ENCODE measurements around the gene SNAP23. TPM values are rescaled to one million over a fixed set of nuclear protein-coding genes. Genes with fewer than 3 reads are reported as not detected.
A peak's percentile ranks its signal among the peaks of the same experiment; 100 is the strongest.

Gene SNAP23
- total RNA-seq, 2 experiments from 2014 or later: 45.5 to 77.5 TPM

DNA sequence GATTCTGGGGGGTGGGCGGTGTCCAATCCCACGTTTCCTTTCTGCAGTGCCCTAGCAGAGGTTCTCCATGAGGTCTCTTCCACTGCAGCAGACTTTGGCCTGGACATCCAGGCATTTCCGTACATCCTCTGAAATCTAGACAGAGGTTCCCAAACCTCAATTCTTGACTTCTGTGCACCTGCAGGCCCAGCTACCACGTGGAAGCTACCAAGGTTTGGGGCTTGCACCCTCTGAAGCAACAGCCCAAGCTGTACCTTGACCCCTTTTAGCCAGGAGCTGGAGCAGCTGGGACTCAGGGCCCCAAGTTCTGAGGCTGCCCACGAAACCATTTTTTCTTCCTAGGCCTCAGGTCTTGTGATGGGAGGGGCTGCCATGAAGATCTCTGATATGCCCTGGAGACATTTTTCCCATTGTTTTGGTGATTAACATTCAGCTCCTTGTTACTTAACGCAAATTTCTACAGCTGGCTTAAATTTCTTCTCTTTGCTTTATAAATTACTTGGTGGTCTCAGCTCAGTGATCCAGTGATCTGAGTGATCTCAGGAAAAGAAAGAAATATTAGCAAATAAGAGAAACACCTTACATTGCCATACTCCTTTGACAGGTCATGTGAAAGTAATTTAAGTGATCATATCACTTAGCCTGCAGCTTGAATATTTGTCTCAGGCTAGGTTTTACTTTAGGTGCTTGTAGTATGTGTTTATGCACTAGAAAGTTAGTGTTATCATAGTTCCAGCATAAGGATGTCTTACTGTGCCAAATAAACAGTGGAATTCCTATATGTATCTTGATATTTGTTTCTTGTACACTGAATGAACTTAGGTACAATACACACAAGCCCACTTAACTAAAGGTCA, 3.0 kb downstream of the SNAP23 start:
- H3K9me3 Mint-ChIP-seq (ENCODE audit: low read depth): no peaks in the 10 kb centered on the region
- ChIA-PET CTCF (interaction anchor here (0.6 kb wide), 1 partner anchor 547 kb away, joined by 4 read pairs; no protein-coding TSS in a partner anchor), POLR2A (interaction anchor here (0.6 kb wide), 1 partner anchor 9 kb away, joined by 3 read pairs; no protein-coding TSS in a partner anchor)
- H3K4me1 Mint-ChIP-seq: peaks cover 65% of the 10 kb centered on the region
- intact Hi-C loops (cut with DNase I, micrococcal nuclease): loop anchor here in 1 of 2 experiments (10.0 kb wide), 2 partner anchors 804 to 1094 kb away; partner anchors contain the start of gene NDUFAF1
- peaks cover 7% of the 10 kb centered on the region for H3K36me3 Mint-ChIP-seq (ENCODE audit: low read depth)
- DNase-seq (no peak), ATAC-seq (no peak)
- H3K27me3 Mint-ChIP-seq: no peaks in the 10 kb centered on the region
- peak overlapping the region; percentile 47 for H3K27ac Mint-ChIP-seq
- no peak overlapping the region for H3K4me3 Mint-ChIP-seq

DNA sequence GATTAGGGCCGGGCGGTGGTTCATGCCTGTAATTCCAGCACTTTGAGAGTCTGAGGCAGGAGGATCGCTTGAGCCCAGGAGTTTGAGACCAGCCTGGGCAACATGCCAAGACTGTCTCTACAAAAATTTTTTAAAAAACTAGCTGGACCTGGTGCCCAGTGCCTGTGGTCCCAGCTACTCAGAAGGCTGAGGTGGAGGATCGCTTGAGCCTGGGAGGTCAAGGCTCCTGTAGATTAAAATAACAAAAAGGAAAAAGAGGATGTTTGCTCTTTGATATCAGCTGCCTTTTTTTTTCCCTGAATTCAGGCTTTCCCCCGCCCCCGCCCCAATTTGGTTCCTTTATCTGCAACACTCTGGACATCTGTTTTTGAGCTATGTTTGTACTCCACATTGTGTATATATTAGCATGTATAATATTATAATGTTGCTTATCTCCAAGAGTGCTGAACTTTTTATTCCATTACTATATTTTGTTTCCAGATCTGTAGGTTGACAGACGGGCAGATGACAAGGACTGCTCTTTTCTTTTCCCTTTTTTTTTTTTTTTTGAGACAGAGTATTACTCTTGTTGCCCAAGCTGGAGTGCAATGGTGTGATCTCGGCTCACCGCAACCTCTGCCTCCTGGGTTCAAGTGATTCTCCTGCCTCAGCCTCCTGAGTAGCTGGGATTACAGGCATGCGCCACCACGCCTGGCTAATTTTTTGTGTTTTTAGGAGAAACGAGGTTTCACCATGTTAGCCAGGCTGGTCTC, 4.6 kb downstream of the SNAP23 start:
- Mint-ChIP-seq H3K36me3 (ENCODE audit: low read depth) (peaks cover 7% of the 10 kb centered on the region), H3K27me3 (no peaks in the 10 kb centered on the region), H3K9me3 (ENCODE audit: low read depth) (no peaks in the 10 kb centered on the region), H3K4me3 (no peak overlapping the region), H3K4me1 (peaks cover 51% of the 10 kb centered on the region), H3K27ac (no peak overlapping the region)
- ChIA-PET CTCF (interaction anchor here (0.6 kb wide), 1 partner anchor 801 kb away, joined by 3 read pairs; no protein-coding TSS in a partner anchor), POLR2A (interaction anchor here (0.6 to 0.7 kb wide), 4 partner anchors 9 to 120 kb away, joined by 3 to 4 read pairs (median 3); partner anchors contain the start of gene ZNF106)
- intact Hi-C loops (cut with DNase I, micrococcal nuclease): loop anchor here in 1 of 2 experiments (10.0 kb wide), 2 partner anchors 805 to 1095 kb away; partner anchors contain the start of gene NDUFAF1
- DNase-seq (no peak), ATAC-seq (no peak)

DNA sequence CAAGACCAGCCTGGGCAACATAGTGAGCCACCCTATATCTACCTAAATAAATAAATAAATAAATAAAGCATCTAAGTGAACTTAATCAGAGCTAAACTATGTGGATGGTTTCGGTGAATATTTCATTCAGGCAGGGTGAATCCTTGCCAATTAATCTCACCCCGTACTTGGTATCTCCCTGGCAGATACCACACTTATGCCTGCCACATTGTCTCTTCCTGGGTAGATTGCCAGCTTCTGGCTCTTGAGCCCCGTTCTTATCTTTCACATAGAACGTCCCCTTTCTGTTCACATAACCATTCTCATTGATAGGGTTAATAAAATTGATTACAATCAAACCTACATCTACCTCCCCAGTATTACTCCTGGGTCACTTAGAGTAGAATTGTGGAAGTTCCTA, 7.0 kb downstream of the SNAP23 start:
- Mint-ChIP-seq H3K36me3 (ENCODE audit: low read depth) (peaks cover 5% of the 10 kb centered on the region), H3K27ac (no peak overlapping the region), H3K9me3 (ENCODE audit: low read depth) (no peaks in the 10 kb centered on the region), H3K4me3 (no peak overlapping the region), H3K27me3 (no peaks in the 10 kb centered on the region), H3K4me1 (peaks cover 32% of the 10 kb centered on the region)
- ATAC-seq: no peak
- POLR2A ChIA-PET: no interaction called here
- intact Hi-C loops (cut with DNase I, micrococcal nuclease): no loop called here
- DNase-seq: no peak
- CTCF ChIA-PET: interaction anchor here (0.8 kb wide), 1 partner anchor 11 kb away, joined by 3 read pairs; no protein-coding TSS in a partner anchor

DNA sequence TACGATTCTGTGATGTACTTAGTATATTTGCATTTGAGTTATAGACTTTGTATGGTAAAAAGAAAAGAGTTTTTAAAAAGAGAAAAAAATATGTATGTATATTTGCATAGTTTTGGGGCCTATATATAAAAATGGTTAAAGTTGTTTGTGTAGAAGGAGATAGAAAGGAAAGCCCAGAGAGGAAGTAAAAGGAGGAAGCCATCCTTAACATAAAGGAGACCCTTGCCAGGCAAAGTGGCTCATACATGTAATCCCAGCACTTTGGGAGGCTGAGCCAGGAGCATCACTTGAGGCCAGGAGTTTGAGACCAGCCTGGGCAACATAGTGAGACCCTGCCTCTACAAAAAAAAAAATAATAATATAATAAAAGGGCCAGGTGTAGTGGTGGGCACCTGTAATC, 8.4 kb downstream of the SNAP23 start:
- H3K4me1 Mint-ChIP-seq: peaks cover 18% of the 10 kb centered on the region
- no peaks in the 10 kb centered on the region for H3K9me3 Mint-ChIP-seq (ENCODE audit: low read depth)
- intact Hi-C loops (cut with DNase I, micrococcal nuclease): no loop called here
- ATAC-seq: no peak
- CTCF ChIA-PET: interaction anchor here (1.0 kb wide), 1 partner anchor 8 kb away, joined by 3 read pairs; the partner anchor contains the start of gene SNAP23
- no peaks in the 10 kb centered on the region for H3K27me3 Mint-ChIP-seq
- H3K27ac Mint-ChIP-seq: no peak overlapping the region
- H3K36me3 Mint-ChIP-seq (ENCODE audit: low read depth): peaks cover 5% of the 10 kb centered on the region
- no peak overlapping the region for H3K4me3 Mint-ChIP-seq
- POLR2A ChIA-PET: no interaction called here
- DNase-seq: no peak

DNA sequence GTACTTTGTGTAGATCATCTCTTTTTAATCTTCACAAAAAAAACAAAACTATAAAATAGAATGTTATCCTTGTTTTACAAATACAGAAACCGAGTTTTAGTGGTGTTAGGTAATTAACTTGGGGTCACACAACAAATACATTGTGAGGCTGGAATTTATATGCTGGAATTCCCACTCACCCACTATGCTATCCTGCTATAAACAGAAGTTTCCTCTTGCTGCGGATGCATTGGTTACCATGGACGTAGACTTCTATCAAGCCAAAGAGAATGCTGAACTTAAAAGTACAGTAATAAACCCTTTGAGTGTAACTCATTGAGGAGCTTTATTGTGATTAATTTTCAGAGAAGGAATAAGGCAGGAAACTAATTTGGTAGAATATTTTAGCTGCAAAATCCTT, 9.2 kb downstream of the SNAP23 start:
- CTCF ChIA-PET: interaction anchor here (0.7 to 1.1 kb wide), 3 partner anchors 33 to 116 kb away, joined by 3 read pairs; no protein-coding TSS in a partner anchor
- Mint-ChIP-seq H3K36me3 (ENCODE audit: low read depth) (peaks cover 4% of the 10 kb centered on the region), H3K9me3 (ENCODE audit: low read depth) (no peaks in the 10 kb centered on the region), H3K4me1 (peaks cover 12% of the 10 kb centered on the region), H3K27ac (no peak overlapping the region), H3K27me3 (no peaks in the 10 kb centered on the region), H3K4me3 (no peak overlapping the region)
- DNase-seq: no peak
- ATAC-seq: no peak
- intact Hi-C loops (cut with DNase I, micrococcal nuclease): no loop called here
- POLR2A ChIA-PET: interaction anchor here (0.7 kb wide), 1 partner anchor 1595 kb away, joined by 4 read pairs; no protein-coding TSS in a partner anchor

DNA sequence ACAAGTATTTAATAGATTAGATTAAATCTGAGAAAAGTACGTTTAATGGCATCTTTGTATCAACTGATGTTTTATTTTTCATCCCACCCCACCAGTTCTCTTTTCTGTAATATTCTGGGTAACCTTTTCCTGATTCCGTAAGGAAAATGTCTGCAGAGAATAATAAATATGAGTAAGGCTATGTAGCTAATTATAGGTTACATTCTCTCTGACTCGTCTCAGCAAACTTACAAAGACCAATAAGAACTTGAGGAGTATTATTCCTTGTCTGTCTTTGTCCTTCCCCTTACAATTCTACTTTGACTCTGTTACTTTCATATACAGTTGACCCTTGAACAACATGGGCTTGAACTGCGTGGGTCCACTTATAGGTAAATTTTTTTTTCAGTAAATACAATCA, 12.1 kb downstream of the SNAP23 start:
- DNase-seq: no peak
- no peak for ATAC-seq
- no peaks in the 10 kb centered on the region for H3K27me3 Mint-ChIP-seq
- H3K4me3 Mint-ChIP-seq: no peak overlapping the region
- no peak overlapping the region for H3K27ac Mint-ChIP-seq
- H3K4me1 Mint-ChIP-seq: no peaks in the 10 kb centered on the region
- CTCF ChIA-PET: no interaction called here
- no peaks in the 10 kb centered on the region for H3K9me3 Mint-ChIP-seq (ENCODE audit: low read depth)
- H3K36me3 Mint-ChIP-seq (ENCODE audit: low read depth): peaks cover 3% of the 10 kb centered on the region
- POLR2A ChIA-PET: interaction anchor here (0.7 kb wide), 1 partner anchor 8 kb away, joined by 3 read pairs; no protein-coding TSS in a partner anchor
- intact Hi-C loops (cut with DNase I, micrococcal nuclease): no loop called here

DNA sequence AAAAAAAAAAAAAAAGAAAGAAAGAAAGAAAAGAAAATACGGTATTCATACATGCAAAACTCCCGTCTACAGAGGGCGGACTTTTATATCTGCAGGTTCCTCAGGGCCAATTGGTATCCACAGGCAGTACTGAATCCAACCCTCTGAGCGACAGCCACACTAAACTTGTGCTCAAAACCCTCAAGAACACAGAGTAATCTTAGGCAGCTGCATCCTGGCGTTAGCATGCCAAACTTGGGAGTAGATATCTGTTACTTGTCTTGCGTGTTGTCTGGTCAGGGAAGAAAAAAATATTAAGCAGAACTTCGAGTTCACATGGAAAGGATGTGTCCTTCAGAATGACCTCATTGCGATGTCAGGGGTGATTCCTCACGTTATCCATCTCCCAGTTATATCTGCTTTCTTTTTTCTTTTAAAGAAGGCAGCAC, 12.8 kb downstream of the SNAP23 start:
- intact Hi-C loops (cut with DNase I, micrococcal nuclease): no loop called here
- H3K36me3 Mint-ChIP-seq (ENCODE audit: low read depth): peaks cover 8% of the 10 kb centered on the region
- ATAC-seq (no peak), DNase-seq (no peak)
- H3K4me3 Mint-ChIP-seq: no peak overlapping the region
- CTCF ChIA-PET: no interaction called here
- no peaks in the 10 kb centered on the region for H3K4me1 Mint-ChIP-seq
- H3K27me3 Mint-ChIP-seq: no peaks in the 10 kb centered on the region
- no peak overlapping the region for H3K27ac Mint-ChIP-seq
- POLR2A ChIA-PET: no interaction called here
- no peaks in the 10 kb centered on the region for H3K9me3 Mint-ChIP-seq (ENCODE audit: low read depth)

DNA sequence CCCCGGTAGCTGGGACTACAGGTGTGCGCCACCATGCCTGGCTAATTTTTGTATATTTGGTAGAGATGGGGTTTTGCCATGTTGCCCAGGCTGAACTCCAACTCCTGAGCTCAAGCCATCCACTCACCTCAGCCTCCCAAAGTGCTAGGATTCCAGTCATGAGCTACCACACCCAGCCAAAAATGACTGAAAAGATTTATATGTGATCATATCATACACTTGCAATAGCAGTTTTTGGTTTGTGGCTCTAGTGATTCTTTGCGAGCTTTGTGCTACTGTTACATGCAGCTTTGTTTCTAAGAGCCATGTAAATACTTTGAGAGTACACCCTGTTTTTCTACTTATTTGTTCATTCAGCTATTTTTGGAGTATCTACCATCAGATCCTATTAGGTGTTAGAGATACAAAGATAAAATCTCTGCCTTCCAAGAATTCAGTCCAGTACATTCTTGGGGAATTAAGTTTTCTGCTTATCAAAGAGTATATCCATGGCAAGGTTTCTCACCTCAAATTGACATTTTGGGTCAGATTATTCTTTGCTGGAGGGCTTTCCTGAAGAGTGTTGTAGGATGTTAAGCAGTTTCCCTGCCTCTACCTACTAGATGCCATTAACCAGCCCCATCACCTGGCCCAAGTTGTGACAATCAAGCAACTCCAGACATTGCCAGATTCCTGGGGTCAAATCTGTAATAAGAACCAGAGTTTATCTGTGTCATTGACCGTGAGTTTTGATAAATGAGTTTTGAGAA, 15.0 kb downstream of the SNAP23 start:
- intact Hi-C loops (cut with DNase I, micrococcal nuclease): no loop called here
- Mint-ChIP-seq H3K9me3 (ENCODE audit: low read depth) (no peaks in the 10 kb centered on the region), H3K4me1 (no peaks in the 10 kb centered on the region), H3K36me3 (ENCODE audit: low read depth) (peaks cover 19% of the 10 kb centered on the region), H3K27ac (no peak overlapping the region), H3K27me3 (no peaks in the 10 kb centered on the region), H3K4me3 (no peak overlapping the region)
- ChIA-PET POLR2A (interaction anchor here (0.6 kb wide), 1 partner anchor 11 kb away, joined by 3 read pairs; no protein-coding TSS in a partner anchor), CTCF (interaction anchor here (0.5 to 0.7 kb wide), 3 partner anchors 28 to 317 kb away, joined by 3 to 4 read pairs (median 3); no protein-coding TSS in a partner anchor)
- no peak for DNase-seq
- ATAC-seq: no peak

DNA sequence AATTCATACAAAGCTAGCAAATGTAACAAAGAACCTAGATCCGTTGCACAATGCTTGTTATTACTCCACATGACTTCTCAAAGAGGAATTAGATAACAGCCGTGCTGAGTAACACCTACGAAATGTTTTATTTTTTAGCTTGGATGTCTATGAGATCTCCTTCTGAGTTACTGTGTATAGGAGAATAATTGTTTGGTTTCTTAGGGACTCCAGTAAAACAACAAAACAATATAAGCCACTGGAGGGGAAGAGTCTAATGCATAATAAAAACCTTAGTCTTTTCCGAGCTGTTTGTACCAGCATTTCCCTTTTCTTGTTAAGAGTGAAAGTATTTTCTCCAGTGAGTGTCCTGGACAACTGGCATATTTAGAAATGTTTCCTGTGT, 15.6 kb downstream of the SNAP23 start:
- Mint-ChIP-seq H3K36me3 (ENCODE audit: low read depth) (peaks cover 22% of the 10 kb centered on the region), H3K27me3 (no peaks in the 10 kb centered on the region), H3K9me3 (ENCODE audit: low read depth) (no peaks in the 10 kb centered on the region), H3K4me1 (no peaks in the 10 kb centered on the region), H3K27ac (no peak overlapping the region), H3K4me3 (no peak overlapping the region)
- ATAC-seq: no peak
- no peak for DNase-seq
- intact Hi-C loops (cut with DNase I, micrococcal nuclease): no loop called here
- ChIA-PET POLR2A (no interaction called here), CTCF (interaction anchor here (0.5 to 0.7 kb wide), 2 partner anchors 28 to 157 kb away, joined by 3 to 4 read pairs; no protein-coding TSS in a partner anchor)

DNA sequence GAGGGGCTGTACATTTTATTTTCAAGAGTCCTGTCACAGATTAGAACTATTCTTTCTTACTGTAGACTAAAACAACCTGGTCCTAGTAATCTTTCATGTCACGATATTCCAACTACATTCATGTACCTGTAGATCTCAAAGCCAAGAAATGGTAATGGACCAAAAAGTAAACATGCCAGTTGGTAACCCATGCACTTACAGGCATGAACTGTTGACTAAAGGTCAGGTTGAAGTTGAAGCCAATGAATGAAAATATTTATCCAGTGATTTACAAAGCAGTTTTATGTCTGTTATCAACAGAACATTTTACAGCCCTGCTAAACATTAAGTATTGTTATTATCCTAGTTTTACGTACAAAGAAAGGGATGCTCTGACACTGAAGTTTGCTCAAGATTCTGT, 27.9 kb downstream of the SNAP23 start:
- intact Hi-C loops (cut with DNase I, micrococcal nuclease): no loop called here
- no peak overlapping the region for H3K4me3 Mint-ChIP-seq

DNA sequence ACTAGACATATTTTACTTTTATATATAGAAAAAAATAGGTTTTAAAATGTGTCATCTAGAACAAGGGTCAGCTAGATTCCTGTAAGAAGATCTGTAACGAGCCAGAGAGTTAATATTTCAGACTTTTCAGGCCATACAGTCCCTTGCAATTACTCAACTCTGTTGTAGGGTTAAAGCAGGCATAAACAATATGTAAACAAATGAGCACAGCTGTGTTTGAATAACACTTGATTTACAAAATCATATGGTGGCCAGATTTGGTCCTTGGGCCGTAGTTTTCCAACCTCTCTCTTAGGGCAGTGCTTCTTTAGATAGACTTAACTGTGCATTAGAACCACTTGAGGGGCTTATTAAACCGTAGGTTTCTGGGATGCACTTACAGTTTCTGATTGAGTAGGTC, 33.5 kb downstream of the SNAP23 start:
- Mint-ChIP-seq H3K9me3 (ENCODE audit: low read depth) (no peaks in the 10 kb centered on the region), H3K27ac (no peak overlapping the region), H3K36me3 (ENCODE audit: low read depth) (peaks cover 20% of the 10 kb centered on the region), H3K27me3 (no peaks in the 10 kb centered on the region), H3K4me3 (no peak overlapping the region), H3K4me1 (peaks cover 4% of the 10 kb centered on the region)
- DNase-seq (no peak), ATAC-seq (no peak)
- ChIA-PET CTCF (no interaction called here), POLR2A (no interaction called here)
- intact Hi-C loops (cut with DNase I, micrococcal nuclease): no loop called here

More for the DNA sequence above, 27.9 kb downstream of the SNAP23 start:
- H3K27me3 Mint-ChIP-seq: no peaks in the 10 kb centered on the region
- DNase-seq: no peak
- CTCF ChIA-PET: no interaction called here
- POLR2A ChIA-PET: no interaction called here
- H3K4me1 Mint-ChIP-seq: no peaks in the 10 kb centered on the region
- no peak for ATAC-seq
- peaks cover 8% of the 10 kb centered on the region for H3K36me3 Mint-ChIP-seq (ENCODE audit: low read depth)
- H3K27ac Mint-ChIP-seq: no peak overlapping the region
- no peaks in the 10 kb centered on the region for H3K9me3 Mint-ChIP-seq (ENCODE audit: low read depth)
